ENCODE results near the gene PSTPIP1. TPM values are rescaled to one million over a fixed set of nuclear protein-coding genes. Genes with fewer than 3 reads are reported as not detected.
"Not testable (repeated sequence)": the region's sequence is repeated elsewhere in the genome, so short reads cannot be mapped to it uniquely, and the experiment has no call there.

PSTPIP1 gene
- total RNA-seq: 5.3 TPM

- peak; percentile 53 for DNase-seq
Observed at GRCh38 chr15:76994971-76995945, at the start of gene PSTPIP1. Gene PSTPIP1 (plus strand): TSS chr15:76995126. CDS start chr15:76995574, 448 bp downstream.

- no peak for DNase-seq
Observed at GRCh38 chr15:76945494-76946093, 49.3 kb upstream of the PSTPIP1 start.

DNA sequence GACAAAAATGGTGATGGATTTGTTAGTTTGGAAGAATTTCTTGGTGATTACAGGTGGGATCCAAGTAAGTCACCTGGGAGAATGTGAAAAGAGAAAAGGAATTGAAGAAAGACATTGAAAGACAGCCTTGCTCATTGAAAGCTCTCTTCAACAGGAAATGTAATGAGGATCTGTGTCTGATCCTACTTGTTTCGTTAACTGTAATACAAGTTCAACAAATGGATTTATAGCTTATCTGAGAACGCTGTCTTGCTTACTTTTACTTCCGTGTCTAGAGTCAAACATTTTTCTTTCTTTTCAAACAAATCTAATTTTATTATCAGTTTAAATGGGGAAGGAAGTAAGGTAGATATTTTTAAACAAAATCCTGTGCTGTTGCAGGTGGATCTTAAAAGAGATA is 47.5 kb upstream of the PSTPIP1 start:
- DNase-seq: no peak

DNA sequence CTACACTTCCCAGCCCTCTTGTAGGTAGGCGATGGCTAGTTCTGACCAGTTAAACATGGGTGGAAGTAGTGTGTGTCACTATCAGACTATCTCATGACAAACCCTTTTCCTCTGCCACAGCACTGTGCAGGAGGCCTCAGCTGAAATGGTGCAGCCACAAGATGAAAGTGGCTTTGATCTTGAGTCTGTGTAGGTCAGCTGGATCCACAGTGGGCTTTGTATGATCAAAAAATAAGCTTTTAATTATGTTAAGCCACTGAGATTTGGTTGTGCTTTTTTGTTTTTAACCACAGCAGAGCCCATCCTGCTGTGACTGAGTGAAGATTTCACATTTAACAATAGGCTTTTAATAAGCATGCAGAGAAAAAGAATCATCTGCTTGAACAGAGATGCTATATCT is 43.7 kb upstream of the PSTPIP1 start:
- no peak for DNase-seq

GRCh38 chr15:76953913-76954312 is 41.0 kb upstream of the PSTPIP1 start:
- no peak for DNase-seq

DNA sequence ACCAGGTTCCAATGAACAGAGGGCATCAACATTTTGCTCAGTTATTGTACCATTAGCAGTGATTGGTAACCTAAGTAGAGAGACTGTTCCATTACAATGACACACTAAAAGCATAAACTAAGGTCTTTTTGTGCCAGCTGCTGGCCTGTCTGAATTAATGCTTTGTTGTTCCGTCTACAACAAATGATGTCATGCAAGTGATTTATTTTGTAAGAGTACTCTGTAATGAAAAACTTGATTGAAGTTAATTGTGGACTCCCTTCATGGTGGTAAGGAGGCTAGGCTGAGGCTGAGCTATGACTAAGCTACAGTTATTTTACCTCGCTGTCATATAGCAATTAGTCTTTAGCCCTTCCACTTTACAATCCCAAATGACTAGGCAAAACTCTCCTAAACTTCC is 40.2 kb upstream of the PSTPIP1 start:
- no peak for DNase-seq

DNA sequence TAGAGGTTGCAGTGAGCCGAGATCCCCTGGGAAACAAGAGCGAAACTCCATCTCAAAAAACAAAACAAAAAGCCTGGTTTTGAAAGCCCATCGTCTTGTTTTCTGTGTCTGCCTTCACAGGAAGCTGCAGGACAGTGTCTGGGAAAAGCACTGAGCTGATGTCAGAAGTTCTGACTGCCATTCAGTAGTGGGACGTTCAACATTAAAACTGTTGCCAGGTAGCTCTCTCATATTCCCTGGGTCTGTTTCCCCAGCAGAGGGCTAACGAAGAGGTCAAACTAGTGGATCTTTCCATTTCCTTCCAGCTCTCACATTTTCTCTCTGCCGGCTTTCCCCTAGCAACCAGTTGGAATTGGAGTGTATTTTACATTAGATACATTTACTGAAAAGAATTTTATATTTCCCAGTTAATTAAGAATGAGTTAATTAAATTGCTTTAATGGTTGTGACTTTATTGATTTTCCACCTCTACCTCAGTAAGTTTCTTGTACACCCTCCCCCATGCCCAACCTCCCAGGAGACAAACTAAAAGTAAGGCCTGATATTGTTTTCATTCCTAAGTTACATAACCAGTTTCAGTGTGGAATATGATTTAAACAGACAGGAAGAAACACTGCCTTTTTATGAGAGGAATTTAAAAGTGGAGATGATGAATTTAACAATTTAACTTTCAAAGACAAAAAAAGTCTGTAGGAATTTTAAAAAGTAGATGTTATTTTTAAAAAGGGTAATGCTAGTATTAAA is 33.5 kb upstream of the PSTPIP1 start:
- peak; percentile 53 for DNase-seq

DNA sequence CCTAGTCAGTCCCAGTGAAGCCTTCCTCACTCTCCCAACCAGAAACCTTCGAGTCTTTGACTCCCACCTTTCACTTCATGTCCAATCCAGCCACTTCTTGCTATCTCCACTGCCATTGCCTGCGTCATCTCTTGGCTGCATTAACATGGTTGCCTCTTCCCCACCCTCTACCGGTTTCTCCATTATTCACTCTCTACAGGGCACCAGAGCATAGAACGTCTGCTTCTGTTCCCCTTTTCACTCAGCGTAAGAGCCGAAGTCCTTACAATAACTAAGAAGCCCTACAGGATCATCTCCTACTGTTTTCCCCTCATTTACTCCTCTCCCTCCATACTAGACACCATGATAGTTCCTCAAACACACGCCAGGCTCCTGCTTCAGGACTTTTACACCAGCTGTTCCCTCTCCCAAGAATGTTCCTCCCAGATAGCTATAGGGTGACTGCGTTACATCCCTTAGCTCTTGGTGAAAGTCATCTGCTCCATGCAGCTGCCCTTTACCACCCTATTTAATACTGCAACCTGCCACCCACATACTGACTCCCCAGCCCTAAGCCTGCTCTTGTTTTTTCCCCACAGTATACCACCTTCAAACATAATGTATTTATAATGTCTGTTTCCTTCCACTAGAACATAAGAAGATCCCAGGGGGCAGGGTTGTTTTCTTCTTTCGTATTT is 32.5 kb upstream of the PSTPIP1 start:
- no peak for DNase-seq

DNA sequence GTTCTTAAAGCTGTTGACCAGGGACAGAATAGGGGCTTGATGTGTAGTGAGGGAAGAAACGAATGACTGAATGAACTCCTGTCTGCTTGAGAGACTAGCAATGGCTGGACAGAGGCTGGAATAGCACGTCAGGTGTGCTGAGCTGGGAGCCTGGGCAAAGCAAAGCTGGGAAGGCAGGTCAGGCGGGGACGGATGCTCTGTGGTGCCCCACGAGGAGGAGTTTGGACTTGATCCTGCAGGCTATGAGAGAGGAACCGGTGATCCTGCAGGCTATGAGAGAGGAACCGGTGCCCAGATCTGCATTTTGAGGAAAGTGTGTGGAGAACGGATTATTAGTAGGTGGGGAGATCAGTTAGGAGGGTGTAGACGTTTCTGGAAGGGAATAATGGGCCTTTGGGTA is 31.3 kb upstream of the PSTPIP1 start:
- no peak for DNase-seq

GRCh38 chr15:76964157-76964556 is 30.8 kb upstream of the PSTPIP1 start:
- peak; percentile 40 for DNase-seq

DNA sequence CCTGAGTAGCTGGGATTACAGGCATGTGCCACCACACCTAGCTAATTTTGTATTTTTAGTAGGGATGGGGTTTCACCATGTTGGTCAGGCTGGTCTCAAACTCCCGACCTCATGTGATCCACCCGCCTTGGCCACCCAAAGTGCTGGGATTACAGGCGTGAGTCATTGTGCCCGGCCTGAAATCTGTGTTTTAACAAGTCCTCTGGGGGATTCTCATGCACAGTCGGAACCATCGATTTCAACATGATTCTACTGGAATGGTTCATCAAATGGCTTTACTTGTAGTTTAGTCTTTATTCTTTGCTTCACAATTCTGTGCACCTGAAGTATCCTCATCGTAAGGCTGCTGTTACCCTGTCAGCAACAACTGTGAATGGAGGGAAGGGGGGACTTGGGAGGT is 28.9 kb upstream of the PSTPIP1 start:
- not testable (repeated sequence) for DNase-seq

DNA sequence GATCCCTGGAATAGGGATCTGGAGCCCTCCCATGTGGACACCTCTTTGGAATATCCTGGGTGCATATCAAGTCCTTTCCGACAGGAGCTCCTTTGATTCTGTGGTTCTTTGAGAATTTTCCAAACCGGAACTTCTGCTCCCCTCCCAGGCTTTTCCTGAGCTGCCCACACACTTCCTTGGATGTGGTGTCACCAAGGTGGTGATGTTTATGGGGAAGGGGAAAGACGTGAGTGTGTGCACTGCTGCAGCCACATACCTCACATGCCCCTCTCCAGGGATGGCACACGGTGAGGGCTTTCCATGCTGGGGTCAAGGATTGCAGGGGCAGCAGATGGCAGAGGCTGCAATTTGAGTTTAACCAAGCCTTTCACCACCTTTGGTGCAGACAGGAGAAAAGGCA is 27.9 kb upstream of the PSTPIP1 start:
- DNase-seq: no peak

- no peak for DNase-seq
Observed at GRCh38 chr15:76968306-76968705, 26.6 kb upstream of the PSTPIP1 start.

DNA sequence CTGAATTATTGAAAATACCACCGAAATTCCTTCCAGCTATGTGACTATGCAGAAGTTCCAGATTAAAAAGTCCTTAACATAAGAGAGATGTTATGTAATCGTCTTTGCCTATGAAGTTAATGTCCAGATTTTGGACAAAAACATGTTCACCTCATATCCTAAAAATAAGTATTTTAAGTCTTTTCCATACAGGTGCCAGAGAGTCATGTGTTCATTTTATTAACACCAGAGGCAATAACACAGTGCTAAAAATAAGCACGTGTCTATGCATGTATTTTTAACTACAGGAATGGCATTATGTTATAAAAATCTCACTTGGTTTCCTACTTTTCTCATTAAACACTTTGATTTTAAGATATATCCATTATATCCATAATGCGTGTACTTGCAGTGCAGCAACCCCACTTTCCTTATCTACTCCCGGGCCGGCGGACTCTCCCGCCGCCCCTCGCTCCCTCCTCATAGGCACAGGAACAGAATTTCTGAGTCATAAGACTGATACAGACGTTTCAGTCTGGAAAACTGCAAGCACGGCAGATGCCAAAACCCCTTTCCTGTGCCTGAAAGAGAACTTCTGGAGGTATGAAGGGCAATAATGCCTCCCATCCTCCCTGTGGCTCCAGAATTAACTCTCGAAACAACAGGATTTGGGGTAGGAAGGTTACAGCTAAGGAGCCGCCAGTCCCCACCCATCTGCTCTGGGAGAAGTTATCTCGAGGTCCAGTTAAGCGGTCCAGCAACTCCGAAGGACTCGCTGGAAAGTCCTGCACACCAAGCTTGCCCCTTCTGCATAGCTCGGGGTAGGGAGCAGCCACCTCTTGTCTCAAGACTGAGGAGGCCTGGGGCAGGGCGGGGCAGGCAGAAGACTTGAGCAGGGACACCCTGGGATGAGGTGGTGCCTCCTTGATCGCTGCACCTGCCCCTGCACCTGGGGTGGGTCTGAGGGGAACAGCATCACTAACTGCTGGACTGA is 22.3 kb upstream of the PSTPIP1 start:
- no peak for DNase-seq

DNA sequence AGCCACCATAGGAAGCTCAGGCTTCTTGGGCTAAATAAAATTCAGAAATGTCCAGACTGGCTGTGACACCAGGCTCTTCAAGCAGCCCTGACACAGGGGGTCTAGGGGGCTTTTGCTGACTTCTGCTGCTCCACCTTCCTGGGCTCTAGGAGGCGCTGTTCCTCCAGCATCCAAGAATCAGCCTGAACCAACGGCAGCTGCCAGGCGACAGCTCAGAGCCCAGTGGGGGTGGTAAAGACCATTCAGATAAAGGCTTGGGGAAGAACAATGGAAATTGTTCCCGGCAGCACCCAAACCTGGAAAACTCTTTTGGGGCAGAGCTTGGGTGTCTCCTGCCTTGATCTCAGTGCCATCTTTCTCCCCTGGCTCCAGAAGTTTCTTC is 21.6 kb upstream of the PSTPIP1 start:
- DNase-seq: no peak

GRCh38 chr15:76973906-76974305 is 21.0 kb upstream of the PSTPIP1 start:
- DNase-seq: no peak

DNA sequence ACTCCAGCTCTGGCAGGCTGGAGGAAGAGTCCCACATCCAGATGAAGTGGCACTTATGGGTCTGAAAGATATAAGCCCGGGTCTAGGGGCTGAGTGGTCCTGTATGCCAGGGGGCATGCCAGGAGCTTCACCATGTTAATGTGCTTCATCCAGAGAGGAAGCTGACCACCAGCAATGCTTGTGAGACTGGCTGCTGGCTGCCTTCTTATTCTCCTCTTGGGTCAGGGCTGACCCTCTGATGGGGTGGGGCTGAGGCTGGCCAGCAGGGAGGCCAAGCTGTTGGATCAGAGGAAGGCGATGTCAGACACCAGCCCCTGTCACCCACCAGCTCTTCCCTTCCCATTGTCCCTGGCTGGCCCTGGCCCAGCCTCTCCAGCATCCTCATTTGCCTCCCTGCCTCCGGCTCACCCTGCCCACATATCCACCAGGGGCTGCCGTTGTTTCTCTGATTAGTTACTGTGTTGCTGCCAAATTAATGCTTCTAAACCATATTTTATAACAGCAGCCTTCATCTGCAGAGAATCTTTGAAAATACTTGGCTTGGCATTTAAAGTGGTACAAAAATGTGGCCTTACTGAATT is 20.4 kb upstream of the PSTPIP1 start:
- DNase-seq: no peak

DNA sequence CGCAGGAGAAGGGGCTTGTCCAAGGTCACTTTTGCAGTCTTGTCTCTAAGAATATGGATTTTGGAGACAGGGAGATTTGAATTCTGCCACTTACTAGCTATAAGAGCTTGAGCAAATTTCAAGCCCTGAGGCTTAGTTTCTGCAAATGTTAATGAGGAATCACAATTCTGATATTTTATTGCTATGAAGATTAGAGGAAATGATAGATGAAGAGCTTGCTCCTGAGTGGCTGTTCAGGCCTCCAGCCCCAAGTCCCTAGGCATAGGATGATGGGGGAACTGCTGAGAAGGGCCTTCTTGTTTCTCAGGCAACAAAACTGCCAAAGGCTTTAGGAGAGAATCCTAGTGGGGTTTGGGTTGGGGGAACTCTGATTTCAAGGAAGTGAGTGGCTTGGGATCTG is 18.8 kb upstream of the PSTPIP1 start:
- no peak for DNase-seq

GRCh38 chr15:76976572-76977270 is 18.2 kb upstream of the PSTPIP1 start:
- no peak for DNase-seq

Measured in tongue (tissue), 2 donors.